GM18951 (cell line): ENCODE measurements around the gene PBX3.

Source experiments
- POLR2A ChIP-seq: IDR thresholded peaks from 4 replicates; pipeline ENCODE4 v1.6.1; 2011; ENCODE audit warnings: mild to moderate bottlenecking; ENCODE audit not compliant: insufficient read length, insufficient read depth; ENCODE audit errors: extremely low read depth
- in situ Hi-C: fragments of 300-500 bp; cut with MboI; formaldehyde crosslinking; loops from one replicate; pipeline ENCODE4 v1.12.0; 2022; ENCODE audit warnings: low sequenced_read_pairs, mixed read lengths, inconsistent platforms; ENCODE audit not compliant: unreplicated experiment

The PBX3 gene

GRCh38 chr9:125919565-125919964 is 172.4 kb downstream of the PBX3 start:
- TF ChIP-seq POLR2A: no peak
- in situ Hi-C loops: no loop called here

GRCh38 chr9:125920402-125920801 is 173.2 kb downstream of the PBX3 start:
- TF ChIP-seq POLR2A: no peak
- in situ Hi-C loops: no loop called here

GRCh38 chr9:125922854-125923253 is 175.7 kb downstream of the PBX3 start:
- in situ Hi-C loops: no loop called here
- TF ChIP-seq POLR2A: no peak

- in situ Hi-C loops: no loop called here
Observed at GRCh38 chr9:125924351-125924750, 177.2 kb downstream of the PBX3 start.

GRCh38 chr9:125926936-125927335 is 179.8 kb downstream of the PBX3 start:
- in situ Hi-C loops: no loop called here

More at GRCh38 chr9:125924351-125924750, 177.2 kb downstream of the PBX3 start:
- no peak for TF ChIP-seq POLR2A

GRCh38 chr9:125929846-125930245 is 182.7 kb downstream of the PBX3 start:
- no peak for TF ChIP-seq POLR2A
- in situ Hi-C loops: no loop called here

More at GRCh38 chr9:125926936-125927335, 179.8 kb downstream of the PBX3 start:
- no peak for TF ChIP-seq POLR2A

- no peak for TF ChIP-seq POLR2A
- in situ Hi-C loops: no loop called here
Observed at GRCh38 chr9:125931211-125931610, 184.0 kb downstream of the PBX3 start.

GRCh38 chr9:125932012-125932411 is 184.8 kb downstream of the PBX3 start:
- TF ChIP-seq POLR2A: no peak
- in situ Hi-C loops: no loop called here

GRCh38 chr9:125932746-125933455 is 185.7 kb downstream of the PBX3 start:
- in situ Hi-C loops: no loop called here
- no peak for TF ChIP-seq POLR2A

GRCh38 chr9:125942125-125942524 is 195.0 kb downstream of the PBX3 start:
- in situ Hi-C loops: no loop called here
- no peak for TF ChIP-seq POLR2A

- TF ChIP-seq POLR2A: no peak
- in situ Hi-C loops: no loop called here
Observed at GRCh38 chr9:125943831-125944230, 196.7 kb downstream of the PBX3 start.

GRCh38 chr9:125946397-125946796 is 199.2 kb downstream of the PBX3 start:
- TF ChIP-seq POLR2A: no peak
- in situ Hi-C loops: no loop called here

- in situ Hi-C loops: no loop called here
Observed at GRCh38 chr9:125948887-125949596, 201.9 kb downstream of the PBX3 start.

GRCh38 chr9:125949703-125950460 is 202.7 kb downstream of the PBX3 start:
- no peak for TF ChIP-seq POLR2A
- in situ Hi-C loops: no loop called here

More at GRCh38 chr9:125948887-125949596, 201.9 kb downstream of the PBX3 start:
- TF ChIP-seq POLR2A: no peak
